CD1c-positive myeloid dendritic cell (primary cell): Measurements from ENCODE around the gene ANKRD33.
"Not testable (repeated sequence)": the region's sequence is repeated elsewhere in the genome, so short reads cannot be mapped to it uniquely, and the experiment has no call there.

ENCODE experiments used
- DNase-seq: peaks from one replicate; pipeline ENCODE4 v3.0.0-alpha.2; 2016; ENCODE audit errors: extremely low spot score

ANKRD33 gene

GRCh38 chr12:51883295-51883694 lies 4.6 kb upstream of the ANKRD33 start:
- DNase-seq: no peak

DNA sequence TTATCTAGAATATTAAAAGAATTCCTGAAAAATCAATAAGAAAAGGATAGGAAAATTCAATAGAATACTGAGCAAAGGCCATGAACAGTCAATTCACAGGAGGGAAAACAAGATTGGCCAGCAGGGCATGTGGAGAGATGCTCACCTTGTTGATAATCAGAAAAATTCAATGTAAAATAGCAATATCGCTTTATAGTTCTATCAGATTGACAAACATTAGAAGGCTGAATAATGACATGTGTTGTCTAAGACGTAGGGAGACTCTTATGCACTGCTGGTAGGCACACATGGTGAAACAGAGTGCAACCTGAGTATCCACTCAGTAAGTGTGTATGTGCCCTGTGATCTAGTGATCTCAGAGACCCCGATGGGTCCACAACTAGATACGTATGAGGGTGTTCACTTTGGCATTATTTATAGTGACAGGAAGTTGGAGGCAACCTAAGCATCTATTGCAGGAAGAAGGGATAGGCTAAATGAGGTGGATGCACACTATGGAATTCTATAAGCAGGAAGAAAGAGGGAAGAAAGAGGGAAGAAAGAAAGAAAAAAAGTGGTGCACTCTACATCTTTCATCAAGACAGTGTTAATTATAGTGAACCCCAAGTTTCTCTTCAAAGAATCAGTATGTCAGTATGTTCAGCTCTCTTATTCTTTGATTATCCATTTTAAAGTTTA lies 3.8 kb upstream of the ANKRD33 start:
- DNase-seq: no peak

DNA sequence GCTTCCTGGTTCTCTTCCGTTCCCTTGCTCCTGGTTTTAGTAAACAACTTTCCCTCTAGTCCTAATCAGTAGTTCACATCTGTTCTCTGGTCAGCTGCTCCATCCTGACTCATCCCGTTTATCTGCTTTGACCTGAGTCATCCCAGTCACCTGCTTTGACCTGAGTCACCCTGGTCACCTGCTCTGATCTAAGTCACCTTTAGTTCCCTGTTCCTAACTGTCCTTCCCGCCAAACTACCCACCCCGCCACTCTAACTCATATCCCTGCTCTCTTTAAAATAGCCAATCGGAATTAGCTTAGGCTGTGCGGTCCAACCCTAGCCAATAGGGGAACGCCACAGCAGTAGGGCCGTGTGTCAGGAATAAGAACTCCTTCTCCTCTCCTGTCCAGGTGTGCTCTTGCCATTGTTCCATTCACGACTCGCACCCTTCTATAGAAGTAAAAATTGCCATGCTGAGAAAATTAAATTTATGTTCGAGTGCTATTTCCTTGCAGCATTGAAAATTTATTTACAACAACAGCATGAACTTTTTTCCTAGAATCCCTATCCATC lies 3.1 kb upstream of the ANKRD33 start:
- no peak for DNase-seq

GRCh38 chr12:51885294-51886020 lies 2.4 kb upstream of the ANKRD33 start:
- DNase-seq: not testable (repeated sequence)

DNA sequence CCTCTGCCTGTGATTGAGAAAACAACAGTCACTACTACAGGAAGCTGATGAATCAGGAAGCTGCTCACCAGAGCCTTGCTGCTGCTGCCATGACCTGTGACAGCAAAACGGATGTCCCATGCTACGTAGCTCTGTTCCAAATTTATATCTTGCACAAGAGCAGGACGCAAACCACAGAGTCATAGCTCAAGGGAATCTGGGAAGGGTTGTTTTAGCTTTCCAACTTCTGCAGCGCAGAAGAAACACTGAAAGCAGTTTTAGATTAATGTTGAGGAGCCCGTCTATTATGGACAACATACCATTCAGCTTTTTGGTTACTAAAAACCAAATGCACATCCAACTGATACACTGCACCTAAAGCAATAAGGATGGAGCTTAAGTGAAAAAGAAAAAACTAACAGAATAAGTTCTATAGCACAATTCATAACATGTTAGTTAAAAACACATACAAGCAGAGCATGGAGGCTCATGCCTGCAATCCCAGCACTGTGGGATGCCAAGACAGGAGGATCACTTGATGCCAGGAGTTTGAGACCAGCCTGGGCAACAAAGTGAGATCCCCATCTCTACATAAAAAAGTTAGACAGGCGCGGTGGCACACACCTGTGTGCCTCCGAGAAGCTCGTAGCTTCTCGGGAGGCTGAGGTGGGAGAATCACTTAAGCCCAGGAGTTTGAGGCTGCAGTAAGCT lies 1.7 kb upstream of the ANKRD33 start:
- DNase-seq: peak; percentile 87

DNA sequence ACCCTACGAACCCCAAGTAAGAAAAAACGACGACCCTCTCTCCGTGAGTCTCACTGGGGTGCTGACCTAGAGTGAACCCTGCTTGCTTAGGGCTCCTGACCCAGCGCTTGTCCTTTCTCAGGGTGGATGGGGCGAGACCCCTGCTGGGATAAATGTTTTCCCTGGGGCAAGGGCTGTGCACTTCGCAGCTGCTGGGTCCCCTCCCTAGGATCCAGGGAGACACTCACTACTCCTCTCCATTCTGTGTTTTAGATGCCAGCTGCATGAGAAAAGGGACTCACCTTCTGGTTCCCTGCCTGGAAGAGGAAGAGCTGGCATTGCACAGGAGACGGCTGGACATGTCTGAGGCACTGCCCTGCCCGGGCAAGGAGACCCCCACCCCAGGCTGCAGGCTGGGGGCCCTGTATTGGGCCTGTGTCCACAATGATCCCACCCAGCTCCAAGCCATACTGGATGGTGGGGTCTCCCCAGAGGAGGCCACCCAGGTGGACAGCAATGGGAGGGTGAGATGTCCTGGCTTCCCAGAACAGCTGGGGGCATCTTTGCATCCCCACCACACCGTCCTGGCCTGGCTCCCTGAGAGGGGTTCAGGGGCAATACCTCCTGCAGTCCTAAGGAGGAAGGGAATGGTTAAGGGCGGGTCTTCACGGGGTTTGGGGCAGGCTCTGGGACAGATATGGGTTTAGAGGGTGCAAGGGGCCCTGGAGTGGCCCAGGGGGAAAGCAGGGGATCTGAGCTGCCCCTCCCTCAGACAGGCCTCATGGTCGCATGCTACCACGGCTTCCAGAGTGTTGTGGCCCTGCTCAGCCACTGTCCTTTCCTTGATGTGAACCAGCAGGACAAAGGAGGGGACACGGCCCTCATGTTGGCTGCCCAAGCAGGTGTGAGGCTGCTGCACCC lies 663 bp downstream of the ANKRD33 start:
- DNase-seq: no peak

DNA sequence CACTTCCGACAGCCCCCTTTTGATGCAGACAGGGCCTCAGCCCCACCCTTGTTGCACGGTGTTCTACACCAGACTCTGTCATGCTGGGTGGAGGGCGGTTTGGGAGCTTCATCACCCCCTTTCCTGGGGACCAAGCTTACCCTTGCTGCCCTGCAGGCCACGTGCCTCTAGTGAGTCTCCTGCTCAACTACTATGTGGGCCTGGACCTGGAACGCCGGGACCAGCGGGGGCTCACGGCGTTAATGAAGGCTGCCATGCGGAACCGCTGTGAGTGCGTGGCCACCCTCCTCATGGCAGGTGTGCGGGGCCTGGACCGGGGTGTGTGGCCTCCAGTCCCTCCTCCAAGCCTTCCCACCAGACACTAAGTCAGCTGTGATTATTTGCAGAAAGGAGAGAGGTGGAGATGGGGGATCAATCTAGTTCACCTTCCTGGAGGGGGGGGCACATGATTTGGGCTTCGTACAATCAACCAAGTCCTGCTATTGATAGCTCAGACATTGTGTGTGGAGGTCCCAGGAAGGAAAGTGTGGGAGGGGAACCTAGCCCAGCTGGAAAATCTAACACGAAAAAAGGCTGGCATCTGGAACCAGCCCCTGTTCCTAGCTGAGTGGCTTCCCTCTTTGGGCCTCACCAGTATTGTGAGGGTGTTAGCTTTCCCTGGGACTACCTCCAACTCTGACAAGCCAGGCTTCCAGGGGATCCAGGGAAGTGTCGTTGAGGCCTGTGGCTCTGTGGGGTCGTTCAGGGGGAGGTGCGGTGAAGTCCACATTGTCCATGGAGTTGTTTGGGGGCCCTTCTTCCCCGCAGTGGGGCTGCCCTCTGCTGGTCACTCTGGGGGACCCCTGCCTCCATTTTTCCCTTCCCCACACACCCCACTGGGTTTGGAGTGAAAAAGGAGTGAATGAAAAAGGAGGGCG lies 1.6 kb downstream of the ANKRD33 start:
- DNase-seq: no peak

DNA sequence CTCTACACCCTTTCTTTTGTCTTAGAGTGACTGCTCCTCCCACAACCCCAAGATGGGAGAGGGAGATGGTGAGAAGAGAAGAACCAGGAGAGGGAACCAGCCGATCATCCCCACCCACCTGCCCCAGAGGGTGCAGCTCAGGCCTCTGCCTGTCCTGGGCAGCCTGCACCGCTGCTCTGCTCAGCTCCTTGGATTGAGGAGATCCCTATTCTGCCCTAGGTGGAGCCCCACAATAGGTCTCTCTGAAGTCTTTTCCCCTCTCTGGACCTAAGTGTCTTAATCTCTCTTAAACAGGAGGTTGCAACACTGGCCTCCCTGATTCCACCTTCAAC lies 2.2 kb downstream of the ANKRD33 start:
- DNase-seq: no peak

- no peak for DNase-seq
These were observed 2.7 kb downstream of the ANKRD33 start for GRCh38 chr12:51890511-51891171.

DNA sequence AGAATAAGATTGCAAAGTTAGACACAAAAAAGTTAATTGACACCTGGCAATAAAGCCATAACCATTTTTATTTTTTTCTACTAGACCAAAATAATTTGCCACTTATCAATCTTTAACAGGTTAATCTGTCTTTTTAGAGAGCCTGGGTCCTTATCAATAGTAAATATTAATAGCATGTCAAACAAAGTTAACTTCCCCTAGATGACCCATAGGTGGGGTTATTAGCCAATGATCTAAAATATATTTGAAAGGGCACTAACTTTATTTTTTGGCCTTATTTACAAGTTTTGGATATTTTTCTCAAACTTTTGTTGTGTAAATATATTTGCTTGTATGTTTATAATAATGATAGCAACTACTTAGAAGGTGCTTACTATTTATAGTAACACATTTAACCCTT lies 3.9 kb downstream of the ANKRD33 start:
- DNase-seq: no peak

GRCh38 chr12:51893786-51894185 lies 5.9 kb downstream of the ANKRD33 start:
- DNase-seq: no peak

DNA sequence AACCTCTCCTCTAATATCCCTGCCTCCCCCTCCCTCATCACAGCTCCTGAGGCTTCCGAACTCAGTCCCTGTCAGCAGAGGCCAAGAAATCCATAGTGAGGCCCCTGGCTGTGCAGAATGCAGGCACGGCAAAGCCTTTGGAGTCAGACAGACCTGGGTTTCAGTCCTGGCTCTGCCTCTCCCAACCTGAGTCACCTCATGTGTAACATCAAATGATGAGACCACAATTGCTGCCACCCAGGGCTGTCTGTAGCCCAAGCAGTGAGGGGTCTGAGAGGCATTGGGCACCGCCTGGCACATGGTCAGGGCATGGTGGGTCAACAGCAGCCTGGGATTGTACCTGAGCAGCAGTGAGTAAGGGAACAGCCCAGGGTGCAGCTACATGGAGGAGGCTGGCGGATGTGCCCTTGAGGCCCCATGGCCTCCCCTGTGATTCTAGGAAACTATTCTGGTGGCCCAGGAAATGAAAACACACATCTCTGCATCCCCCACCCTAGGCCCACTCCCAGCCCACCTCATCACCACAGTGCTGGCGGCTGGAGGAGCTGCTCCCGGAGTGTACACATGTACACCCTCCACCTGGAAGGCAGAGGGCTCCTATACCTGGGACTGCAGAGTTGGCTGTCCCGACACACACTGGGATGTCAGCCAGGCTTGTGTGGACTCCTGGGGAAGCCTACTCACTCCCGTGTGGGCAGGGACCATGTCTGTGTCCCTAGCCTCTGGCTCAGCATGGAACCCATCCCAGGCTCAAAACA lies 7.7 kb downstream of the ANKRD33 start:
- no peak for DNase-seq

- DNase-seq: no peak
These were observed 8.3 kb downstream of the ANKRD33 start for GRCh38 chr12:51896236-51896635.

DNA sequence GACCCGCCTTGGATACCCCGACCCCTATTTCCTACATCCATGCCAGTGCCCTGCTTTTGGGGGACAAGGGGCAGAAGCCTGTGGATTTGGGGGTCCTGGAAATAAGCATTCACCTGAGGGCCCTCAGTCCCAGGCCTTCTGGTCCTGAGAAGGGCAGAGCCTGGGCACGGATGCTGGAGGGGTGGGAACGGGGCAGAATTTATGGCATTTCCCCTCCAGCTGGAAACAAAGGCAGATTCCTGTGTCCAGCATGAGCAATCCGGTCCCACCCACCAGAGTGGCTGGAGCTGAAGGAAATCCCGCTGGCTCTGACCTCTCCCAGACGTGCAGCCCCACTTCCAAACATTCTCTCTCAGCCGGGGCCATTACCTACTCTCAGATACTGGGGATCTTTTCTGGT lies 9.3 kb downstream of the ANKRD33 start:
- DNase-seq: no peak

- no peak for DNase-seq
These were observed 10.6 kb downstream of the ANKRD33 start for GRCh38 chr12:51898506-51898905.

DNA sequence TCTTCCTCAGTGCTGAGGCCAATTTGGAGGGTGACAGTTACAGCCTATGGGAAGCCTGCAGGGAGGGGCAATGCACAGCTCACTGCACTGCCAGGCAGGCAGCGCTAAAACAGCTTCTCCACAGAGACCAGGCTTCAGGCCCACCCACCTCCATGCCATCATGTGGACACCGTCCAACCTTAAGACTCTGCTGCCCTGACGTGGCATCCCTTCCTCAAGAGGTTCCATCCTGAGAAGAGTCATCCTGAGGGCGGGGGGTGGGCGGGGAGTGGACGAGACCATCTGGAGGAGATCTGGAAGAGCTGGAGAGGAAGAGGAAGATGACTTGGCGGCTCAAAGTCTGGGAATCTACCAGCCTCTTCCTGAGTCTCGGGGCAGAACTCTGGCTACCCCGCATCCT lies 11.0 kb downstream of the ANKRD33 start:
- peak; percentile 77 for DNase-seq

- DNase-seq: no peak
These were observed 12.5 kb downstream of the ANKRD33 start for GRCh38 chr12:51900323-51900889.

DNA sequence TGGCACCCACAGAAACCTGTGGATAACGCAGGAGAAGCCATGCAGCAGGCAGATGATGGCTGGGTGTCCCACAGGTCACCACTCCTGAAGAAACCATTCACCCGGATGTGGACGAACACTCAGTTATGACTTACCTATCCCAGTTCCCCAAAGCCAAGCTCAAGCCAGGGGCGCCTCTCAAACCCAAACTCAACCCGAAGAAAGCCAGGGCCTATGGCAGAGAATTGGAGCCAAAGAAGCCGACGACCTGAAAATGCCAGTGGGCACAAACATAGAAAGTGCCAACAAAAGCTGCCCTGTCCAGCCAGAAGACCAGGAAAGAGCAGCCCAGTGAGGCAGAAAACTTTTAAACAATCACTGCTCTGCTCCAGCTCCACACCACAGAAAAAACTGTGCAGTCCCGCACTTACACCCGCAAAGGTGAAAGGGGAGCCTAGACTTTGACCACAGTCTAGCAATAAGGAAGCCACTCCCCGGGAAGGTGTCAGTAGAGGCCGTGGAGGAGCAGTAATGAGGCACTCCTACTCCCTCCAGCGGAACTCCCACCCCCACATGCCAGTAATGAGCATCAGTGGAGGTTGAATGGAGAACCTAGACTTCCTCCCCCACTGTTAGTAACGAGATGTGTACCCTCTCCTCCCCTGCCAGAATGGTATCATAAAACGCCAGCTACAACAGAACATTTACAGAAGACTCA lies 13.4 kb downstream of the ANKRD33 start:
- DNase-seq: peak; percentile 59
